Measurements from ENCODE around the gene GCN1.

Gene GCN1

GRCh38 chr12:120091371-120092090, 103.0 kb downstream of the GCN1 start:
- H3K4me2 ChIP-seq: no peak overlapping the region
- H3K4me1 ChIP-seq: peaks cover 28% of the 10 kb centered on the region
- H3K9me3 ChIP-seq: no peaks in the 10 kb centered on the region
- H3K27me3 ChIP-seq: no peaks in the 10 kb centered on the region
- no peak overlapping the region for H3K27ac ChIP-seq
- H3K36me3 ChIP-seq: peaks cover 46% of the 10 kb centered on the region
- no peak overlapping the region for H3K9ac ChIP-seq
- no peak overlapping the region for H3K4me3 ChIP-seq
- peaks cover 53% of the 10 kb centered on the region for H4K20me1 ChIP-seq
- no peak for TF ChIP-seq Cebpa-rat (IDR thresholded peaks at IDR 0.05)

GRCh38 chr12:120090626-120091295, 103.8 kb downstream of the GCN1 start:
- Histone ChIP-seq H3K4me3 (no peak overlapping the region), H3K4me2 (no peak overlapping the region), H3K9me3 (no peaks in the 10 kb centered on the region), H3K27ac (no peak overlapping the region), H3K9ac (no peak overlapping the region), H3K27me3 (no peaks in the 10 kb centered on the region), H4K20me1 (peaks cover 45% of the 10 kb centered on the region), H3K36me3 (peaks cover 38% of the 10 kb centered on the region), H3K4me1 (peaks cover 30% of the 10 kb centered on the region)
- no peak for TF ChIP-seq Cebpa-rat (IDR thresholded peaks at IDR 0.05)

GRCh38 chr12:120090206-120090605, 104.3 kb downstream of the GCN1 start:
- H3K9me3 ChIP-seq: no peaks in the 10 kb centered on the region
- no peak overlapping the region for H3K9ac ChIP-seq
- peaks cover 32% of the 10 kb centered on the region for H3K36me3 ChIP-seq
- H3K4me1 ChIP-seq: peaks cover 30% of the 10 kb centered on the region
- no peak overlapping the region for H3K4me3 ChIP-seq
- no peak overlapping the region for H3K4me2 ChIP-seq
- H3K27me3 ChIP-seq: no peaks in the 10 kb centered on the region
- TF ChIP-seq Cebpa-rat (IDR thresholded peaks at IDR 0.05): no peak
- H4K20me1 ChIP-seq: peaks cover 43% of the 10 kb centered on the region
- no peak overlapping the region for H3K27ac ChIP-seq

- Histone ChIP-seq H3K9me3 (no peaks in the 10 kb centered on the region), H3K4me1 (peaks cover 29% of the 10 kb centered on the region), H3K36me3 (peaks cover 29% of the 10 kb centered on the region), H3K27me3 (no peaks in the 10 kb centered on the region), H3K27ac (no peak overlapping the region), H3K9ac (no peak overlapping the region), H3K4me3 (no peak overlapping the region), H4K20me1 (peaks cover 42% of the 10 kb centered on the region), H3K4me2 (no peak overlapping the region)
- no peak for TF ChIP-seq Cebpa-rat (IDR thresholded peaks at IDR 0.05)
Measured at GRCh38 chr12:120089796-120090195, 104.7 kb downstream of the GCN1 start.

- TF ChIP-seq Cebpa-rat (IDR thresholded peaks at IDR 0.05): no peak
- no peak overlapping the region for H3K27ac ChIP-seq
Measured at GRCh38 chr12:120089105-120089504, 105.4 kb downstream of the GCN1 start.

GRCh38 chr12:120086801-120087621, 107.5 kb downstream of the GCN1 start:
- H3K9me3 ChIP-seq: no peaks in the 10 kb centered on the region
- TF ChIP-seq Cebpa-rat (IDR thresholded peaks at IDR 0.05): no peak
- H4K20me1 ChIP-seq: peaks cover 14% of the 10 kb centered on the region; the same call in 1 of the 2 replicates
- peaks cover 13% of the 10 kb centered on the region for H3K4me1 ChIP-seq
- no peaks in the 10 kb centered on the region for H3K27me3 ChIP-seq
- peak overlapping the region; percentile 93 for H3K4me2 ChIP-seq
- peaks cover 7% of the 10 kb centered on the region; the same call in 1 of the 2 replicates for H3K36me3 ChIP-seq
- H3K27ac ChIP-seq: no peak overlapping the region
- H3K9ac ChIP-seq: peak overlapping the region; percentile 48; the same call in 1 of the 2 replicates
- peak overlapping the region; percentile 65 for H3K4me3 ChIP-seq

More at GRCh38 chr12:120089105-120089504, 105.4 kb downstream of the GCN1 start:
- Histone ChIP-seq H3K9ac (no peak overlapping the region), H3K4me3 (no peak overlapping the region), H3K9me3 (no peaks in the 10 kb centered on the region), H3K4me1 (peaks cover 22% of the 10 kb centered on the region), H4K20me1 (peaks cover 35% of the 10 kb centered on the region), H3K4me2 (no peak overlapping the region), H3K27me3 (no peaks in the 10 kb centered on the region), H3K36me3 (peaks cover 24% of the 10 kb centered on the region; the same call in 1 of the 2 replicates)

- Histone ChIP-seq H3K4me1 (peaks cover 13% of the 10 kb centered on the region), H3K4me2 (peak overlapping the region; percentile 93), H3K27me3 (no peaks in the 10 kb centered on the region), H3K27ac (no peak overlapping the region), H4K20me1 (0 out of 2 replicates have a peak, but pooled peaks cover 11% of the 10 kb centered on the region), H3K9me3 (no peaks in the 10 kb centered on the region), H3K36me3 (peaks cover 7% of the 10 kb centered on the region; the same call in 1 of the 2 replicates), H3K4me3 (no peak overlapping the region), H3K9ac (no peak overlapping the region)
- no peak for TF ChIP-seq Cebpa-rat (IDR thresholded peaks at IDR 0.05)
Measured at GRCh38 chr12:120085920-120086645, 108.4 kb downstream of the GCN1 start.

- Histone ChIP-seq H3K4me3 (no peak overlapping the region), H4K20me1 (no peaks in the 10 kb centered on the region), H3K27me3 (no peaks in the 10 kb centered on the region), H3K27ac (no peak overlapping the region), H3K9ac (no peak overlapping the region), H3K36me3 (no peaks in the 10 kb centered on the region), H3K4me1 (peaks cover 45% of the 10 kb centered on the region), H3K4me2 (no peak overlapping the region), H3K9me3 (no peaks in the 10 kb centered on the region)
- no peak for TF ChIP-seq Cebpa-rat (IDR thresholded peaks at IDR 0.05)
Measured at GRCh38 chr12:120081641-120082040, 112.9 kb downstream of the GCN1 start.
